Measurements from ENCODE around the gene GRK5. TPM values are rescaled to one million over a fixed set of nuclear protein-coding genes. Genes with fewer than 3 reads are reported as not detected.
A peak's percentile ranks its signal among the peaks of the same experiment; 100 is the strongest.

GRK5 gene
- total RNA-seq, 1 donor from 2014 or later = 77.6 TPM

- Mint-ChIP-seq H3K27me3 (ENCODE audit: unreplicated experiment) (peaks cover 15% of the 10 kb centered on the region), H3K4me1 (ENCODE audit: low read depth, unreplicated experiment) (peaks cover 13% of the 10 kb centered on the region), H3K9me3 (ENCODE audit: unreplicated experiment) (peaks cover 6% of the 10 kb centered on the region), H3K4me3 (ENCODE audit: unreplicated experiment) (no peak overlapping the region), H3K36me3 (ENCODE audit: unreplicated experiment) (peaks cover 24% of the 10 kb centered on the region), H3K27ac (ENCODE audit: unreplicated experiment) (peak overlapping the region; percentile 40)
- no peak for DNase-seq
- no peak for TF ChIP-seq CTCF (IDR thresholded peaks at IDR 0.05; ENCODE audit: partially characterized antibody, unreplicated experiment)
Observed at GRCh38 chr10:119384127-119384526, 176.8 kb downstream of the GRK5 start.

DNA sequence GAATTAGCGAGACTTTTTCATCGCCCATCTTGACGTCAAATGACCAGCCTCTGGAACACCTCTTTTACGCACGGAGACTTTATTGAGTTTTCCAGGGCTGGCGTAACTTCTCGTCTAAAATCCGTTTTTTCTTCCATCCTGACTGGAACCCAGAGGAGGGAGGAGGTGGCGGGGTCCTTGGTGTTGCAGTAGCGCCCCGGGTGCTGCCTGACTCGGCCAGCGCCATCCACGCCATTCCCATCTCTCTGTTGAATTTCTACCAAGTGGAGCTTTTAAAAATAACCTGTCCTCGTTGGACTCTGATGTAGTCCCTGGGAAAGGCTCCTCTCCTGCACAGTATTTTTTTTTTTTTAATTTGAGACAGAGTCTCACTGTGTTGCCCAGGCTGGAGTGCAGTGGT lies 179.3 kb downstream of the GRK5 start:
- H3K9me3 Mint-ChIP-seq (ENCODE audit: unreplicated experiment) = peaks cover 4% of the 10 kb centered on the region
- H3K27ac Mint-ChIP-seq (ENCODE audit: unreplicated experiment) = no peak overlapping the region
- H3K36me3 Mint-ChIP-seq (ENCODE audit: unreplicated experiment) = peaks cover 24% of the 10 kb centered on the region
- peaks cover 10% of the 10 kb centered on the region for H3K4me1 Mint-ChIP-seq (ENCODE audit: low read depth, unreplicated experiment)
- peaks cover 17% of the 10 kb centered on the region for H3K27me3 Mint-ChIP-seq (ENCODE audit: unreplicated experiment)
- TF ChIP-seq CTCF (IDR thresholded peaks at IDR 0.05; ENCODE audit: partially characterized antibody, unreplicated experiment) = no peak
- no peak overlapping the region for H3K4me3 Mint-ChIP-seq (ENCODE audit: unreplicated experiment)
- DNase-seq = no peak

DNA sequence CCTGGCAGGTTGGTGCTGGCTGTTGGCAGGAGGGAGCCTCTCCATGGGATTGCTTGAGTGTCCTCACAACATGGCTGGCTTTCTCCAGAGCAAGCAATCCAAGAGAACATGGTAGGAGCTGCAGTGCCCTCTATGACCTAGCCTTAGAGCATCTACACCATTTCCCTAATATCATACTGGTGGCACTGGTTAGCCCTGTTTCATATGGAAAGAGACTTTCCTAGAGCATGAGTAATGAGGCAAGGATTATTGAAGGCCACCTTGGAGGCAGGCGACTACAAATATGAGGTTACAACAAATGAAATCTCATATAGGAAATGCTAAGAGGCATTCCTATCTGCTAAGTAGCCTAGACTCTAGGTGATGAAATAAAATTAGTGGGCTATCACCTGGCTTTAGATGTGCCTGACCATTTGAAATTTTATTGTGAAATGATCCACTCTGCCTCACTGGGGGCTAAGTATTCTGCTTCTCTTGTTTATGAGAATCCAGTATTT lies 181.5 kb downstream of the GRK5 start:
- H3K27me3 Mint-ChIP-seq (ENCODE audit: unreplicated experiment) = peaks cover 21% of the 10 kb centered on the region
- H3K36me3 Mint-ChIP-seq (ENCODE audit: unreplicated experiment) = peaks cover 15% of the 10 kb centered on the region
- no peak for TF ChIP-seq CTCF (IDR thresholded peaks at IDR 0.05; ENCODE audit: partially characterized antibody, unreplicated experiment)
- no peak overlapping the region for H3K4me3 Mint-ChIP-seq (ENCODE audit: unreplicated experiment)
- no peak for DNase-seq
- peaks cover 2% of the 10 kb centered on the region for H3K9me3 Mint-ChIP-seq (ENCODE audit: unreplicated experiment)
- H3K27ac Mint-ChIP-seq (ENCODE audit: unreplicated experiment) = no peak overlapping the region
- H3K4me1 Mint-ChIP-seq (ENCODE audit: low read depth, unreplicated experiment) = peaks cover 12% of the 10 kb centered on the region

DNA sequence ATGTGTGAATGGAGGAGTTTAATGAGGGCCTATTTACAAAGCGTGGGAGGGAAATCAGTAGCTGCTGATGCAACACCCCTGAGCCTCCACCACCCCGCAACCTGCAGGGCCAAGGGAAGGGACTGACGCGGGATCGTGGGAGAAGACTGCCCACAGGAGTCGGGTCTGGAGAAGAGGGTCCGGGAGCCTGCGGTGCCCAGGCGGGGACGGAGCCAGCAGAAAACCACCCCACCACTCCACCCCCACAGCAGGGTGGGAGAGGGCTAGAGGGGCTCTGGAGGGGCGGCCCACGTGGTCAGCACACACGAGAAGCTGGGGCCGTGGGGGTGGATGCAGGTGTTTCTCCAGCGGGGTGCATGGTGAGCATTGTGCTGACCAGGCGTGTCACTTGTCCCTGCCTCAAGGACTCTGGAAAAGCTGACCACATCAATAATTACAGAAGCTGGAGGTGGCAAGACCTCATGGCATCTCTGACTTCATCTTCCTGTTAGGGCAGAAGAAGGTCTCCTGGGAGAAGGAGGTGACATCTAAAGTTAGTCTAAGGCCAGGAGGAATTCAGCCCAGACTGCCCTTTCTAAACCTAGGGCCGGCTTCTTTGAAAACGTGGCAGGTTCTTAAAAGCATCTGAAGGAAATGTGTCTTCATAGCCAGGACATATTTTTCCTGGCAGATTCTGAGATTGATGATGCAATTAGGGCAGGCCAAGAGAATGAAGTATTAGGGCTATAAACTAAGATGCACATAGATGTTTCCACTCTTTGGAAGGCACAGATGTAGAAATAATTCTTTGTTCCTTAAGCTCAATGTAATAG lies 184.3 kb downstream of the GRK5 start:
- no peak for TF ChIP-seq CTCF (IDR thresholded peaks at IDR 0.05; ENCODE audit: partially characterized antibody, unreplicated experiment)
- Mint-ChIP-seq H3K36me3 (ENCODE audit: unreplicated experiment) (no peaks in the 10 kb centered on the region), H3K4me3 (ENCODE audit: unreplicated experiment) (no peak overlapping the region), H3K27ac (ENCODE audit: unreplicated experiment) (peak overlapping the region; percentile 22), H3K9me3 (ENCODE audit: unreplicated experiment) (peaks cover 1% of the 10 kb centered on the region), H3K4me1 (ENCODE audit: low read depth, unreplicated experiment) (peaks cover 26% of the 10 kb centered on the region), H3K27me3 (ENCODE audit: unreplicated experiment) (peaks cover 15% of the 10 kb centered on the region)
- DNase-seq = no peak

DNA sequence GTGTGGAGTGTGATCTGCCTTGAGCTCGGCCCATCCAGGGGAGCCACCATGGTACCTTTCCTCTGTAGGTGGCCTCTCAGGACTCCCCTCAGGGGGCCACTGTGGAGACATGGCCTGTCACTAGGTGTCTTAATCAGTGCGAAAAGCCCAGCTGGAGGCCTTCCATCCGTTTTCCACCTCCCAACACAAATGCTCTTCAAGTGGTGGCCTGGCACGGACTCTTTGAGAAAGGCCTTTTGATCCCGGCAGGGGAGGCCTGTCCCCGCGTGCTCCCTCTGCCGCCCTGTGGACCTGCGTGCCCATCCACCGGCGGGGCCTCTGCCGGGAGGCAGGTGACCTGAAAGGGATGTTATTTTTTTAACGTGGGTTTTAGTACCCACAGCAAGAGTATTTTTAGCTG lies 185.6 kb downstream of the GRK5 start:
- Mint-ChIP-seq H3K4me1 (ENCODE audit: low read depth, unreplicated experiment) (peaks cover 26% of the 10 kb centered on the region), H3K36me3 (ENCODE audit: unreplicated experiment) (no peaks in the 10 kb centered on the region), H3K27me3 (ENCODE audit: unreplicated experiment) (peaks cover 16% of the 10 kb centered on the region), H3K9me3 (ENCODE audit: unreplicated experiment) (peaks cover 1% of the 10 kb centered on the region), H3K4me3 (ENCODE audit: unreplicated experiment) (no peak overlapping the region), H3K27ac (ENCODE audit: unreplicated experiment) (no peak overlapping the region)
- TF ChIP-seq CTCF (IDR thresholded peaks at IDR 0.05; ENCODE audit: partially characterized antibody, unreplicated experiment) = no peak
- DNase-seq = no peak

Measured in glutamatergic neuron (in vitro differentiated cells).